PC-9 (cell line): ENCODE measurements around the gene USH2A. TPM values are rescaled to one million over a fixed set of nuclear protein-coding genes. Genes with fewer than 3 reads are reported as not detected.
"Not testable (repeated sequence)": the region's sequence is repeated elsewhere in the genome, so short reads cannot be mapped to it uniquely, and the experiment has no call there.

Experiments used
- BruUV-seq: library from RNA; stranded (reverse); fragments of 400-500 nt; replicated peaks from 2 replicates; lab custom pipeline; 2021; lab: Mats Ljungman, UMichigan
- CTCF ChIA-PET: fragments of 300-600 bp; sonication (Branson Sonifier 250); formaldehyde crosslinking; loops from one replicate; lab custom pipeline; 2022; ENCODE audit warnings: antibody characterized with exemption; lab: Charles Lee
- POLR2A ChIA-PET: fragments of 300-600 bp; sonication (Branson Sonifier 250); formaldehyde crosslinking; loops from one replicate; lab custom pipeline; 2022; ENCODE audit warnings: antibody characterized with exemption; ENCODE audit not compliant: unreplicated experiment; lab: Charles Lee
- DNase-seq, 2 experiments: peaks; one replicate each; pipeline versions ENCODE4 v3.0.0 to v3.0.0-alpha.2; 2015 to 2022; ENCODE audit warnings: mixed read lengths in 1 of 2
- H2AFZ ChIP-seq: fragments of 200-600 bp; sonication (generic); 2 replicates; pipeline ENCODE4 v1.8.1; 2017; ENCODE audit warnings: antibody characterized with exemption
- H3F3A ChIP-seq: fragments of 200-600 bp; sonication (generic); 2 replicates; pipeline ENCODE4 v1.8.1; 2017; ENCODE audit warnings: antibody characterized with exemption, mild to moderate bottlenecking, low read depth; ENCODE audit not compliant: insufficient read depth
- H3K27ac ChIP-seq: fragments of 200-600 bp; sonication (generic); 2 replicates; pipeline ENCODE4 v1.6.1; 2016; ENCODE audit warnings: mixed run types
- H3K27me3 ChIP-seq: fragments of 200-600 bp; sonication (generic); 2 replicates; pipeline ENCODE4 v1.6.1; 2016; ENCODE audit warnings: low read depth, mixed run types; ENCODE audit not compliant: insufficient read depth
- H3K36me3 ChIP-seq: fragments of 200-600 bp; sonication (generic); 2 replicates; pipeline ENCODE4 v1.6.1; 2016; ENCODE audit warnings: low read depth, mixed run types
- H3K4me1 ChIP-seq: fragments of 200-600 bp; sonication (generic); replicated peaks from 2 replicates; pipeline ENCODE4 v1.6.1; 2016; ENCODE audit warnings: mixed run types; ENCODE audit not compliant: insufficient read depth
- H3K4me2 ChIP-seq: fragments of 200-600 bp; sonication (generic); 2 replicates; pipeline ENCODE4 v1.6.1; 2017; ENCODE audit warnings: mixed run types
- H3K4me3 ChIP-seq: fragments of 200-600 bp; sonication (generic); 2 replicates; pipeline ENCODE4 v1.6.1; 2016; ENCODE audit warnings: mixed run types
- H3K79me2 ChIP-seq: fragments of 200-600 bp; sonication (generic); 2 replicates; pipeline ENCODE4 v1.6.1; 2017; ENCODE audit warnings: low read depth, mixed run types
- H3K9me2 ChIP-seq: fragments of 200-600 bp; sonication (generic); 2 replicates; pipeline ENCODE4 v1.8.1; 2017; ENCODE audit warnings: mild to moderate bottlenecking; ENCODE audit not compliant: insufficient read depth
- H3K9me3 ChIP-seq: fragments of 200-600 bp; sonication (generic); 2 replicates; pipeline ENCODE4 v1.8.1; 2016; ENCODE audit warnings: low read depth; ENCODE audit not compliant: insufficient read depth
- H4K20me1 ChIP-seq: fragments of 200-600 bp; sonication (generic); 2 replicates; pipeline ENCODE4 v1.8.1; 2017; ENCODE audit not compliant: insufficient read depth
- EZH2 ChIP-seq: fragments of 200-600 bp; sonication (generic); IDR thresholded peaks from 2 replicates; pipeline ENCODE4 v1.8.0; 2017; ENCODE audit warnings: antibody characterized with exemption, low read depth
- intact Hi-C: fragments of 100-400 bp; cut with micrococcal nuclease; formaldehyde crosslinking; loops from one replicate; pipeline ENCODE4 v1.10.0; 2022; ENCODE audit not compliant: unreplicated experiment
- total RNA-seq: library from RNA; stranded (reverse); gene quantifications from 2 replicates; pipeline ENCODE4 v1.2.3, GENCODE V29; 2021
- TF ChIP-seq, protein P1 (sequence below): fragments of 200-600 bp; sonication (generic); conservative IDR thresholded peaks from 2 replicates; pipeline ENCODE4 v1.6.1; 2017; ENCODE audit warnings: mixed run types, antibody characterized with exemption, mild to moderate bottlenecking, moderate library complexity

USH2A gene
- total RNA-seq, 1 experiment from 2014 or later, result not detected

DNA sequence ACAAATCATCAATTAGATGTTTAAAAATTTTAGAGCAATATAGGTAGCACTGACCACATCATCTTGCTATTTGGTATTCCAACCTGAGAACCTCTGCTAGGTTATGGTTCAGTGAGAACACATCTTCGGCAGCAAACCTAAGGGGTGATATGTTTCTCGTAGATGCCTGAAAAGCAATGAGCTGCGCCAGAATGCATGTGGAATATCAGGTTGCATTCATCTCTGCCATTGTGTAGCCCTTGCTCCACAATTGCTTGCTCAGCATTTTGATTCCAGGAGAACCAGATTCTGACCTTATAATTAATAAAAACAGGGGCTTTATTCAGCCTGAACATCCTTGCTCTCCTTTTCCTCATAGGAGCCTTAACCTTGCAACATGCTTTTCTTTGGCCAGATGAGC is 408.1 kb downstream of the USH2A start:
- Histone ChIP-seq H3K4me2 (no peak overlapping the region), H2AFZ (no peak overlapping the region), H3K9me2 (no peaks in the 10 kb centered on the region), H3K9me3 (no peaks in the 10 kb centered on the region), H3K27me3 (no peaks in the 10 kb centered on the region), H3F3A (no peaks in the 10 kb centered on the region), H3K27ac (no peak overlapping the region), H4K20me1 (no peaks in the 10 kb centered on the region), H3K4me3 (no peak overlapping the region), H3K36me3 (no peaks in the 10 kb centered on the region), H3K79me2 (no peaks in the 10 kb centered on the region), H3K4me1 (no peaks in the 10 kb centered on the region)
- no TSS peak for BruUV-seq
- CTCF ChIA-PET, result no interaction called here
- TF ChIP-seq, protein P1, sequence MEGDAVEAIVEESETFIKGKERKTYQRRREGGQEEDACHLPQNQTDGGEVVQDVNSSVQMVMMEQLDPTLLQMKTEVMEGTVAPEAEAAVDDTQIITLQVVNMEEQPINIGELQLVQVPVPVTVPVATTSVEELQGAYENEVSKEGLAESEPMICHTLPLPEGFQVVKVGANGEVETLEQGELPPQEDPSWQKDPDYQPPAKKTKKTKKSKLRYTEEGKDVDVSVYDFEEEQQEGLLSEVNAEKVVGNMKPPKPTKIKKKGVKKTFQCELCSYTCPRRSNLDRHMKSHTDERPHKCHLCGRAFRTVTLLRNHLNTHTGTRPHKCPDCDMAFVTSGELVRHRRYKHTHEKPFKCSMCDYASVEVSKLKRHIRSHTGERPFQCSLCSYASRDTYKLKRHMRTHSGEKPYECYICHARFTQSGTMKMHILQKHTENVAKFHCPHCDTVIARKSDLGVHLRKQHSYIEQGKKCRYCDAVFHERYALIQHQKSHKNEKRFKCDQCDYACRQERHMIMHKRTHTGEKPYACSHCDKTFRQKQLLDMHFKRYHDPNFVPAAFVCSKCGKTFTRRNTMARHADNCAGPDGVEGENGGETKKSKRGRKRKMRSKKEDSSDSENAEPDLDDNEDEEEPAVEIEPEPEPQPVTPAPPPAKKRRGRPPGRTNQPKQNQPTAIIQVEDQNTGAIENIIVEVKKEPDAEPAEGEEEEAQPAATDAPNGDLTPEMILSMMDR, result no peak
- no peak for TF ChIP-seq EZH2
- intact Hi-C loops, result no loop called here
- POLR2A ChIA-PET, result no interaction called here
- DNase-seq, result no peak

DNA sequence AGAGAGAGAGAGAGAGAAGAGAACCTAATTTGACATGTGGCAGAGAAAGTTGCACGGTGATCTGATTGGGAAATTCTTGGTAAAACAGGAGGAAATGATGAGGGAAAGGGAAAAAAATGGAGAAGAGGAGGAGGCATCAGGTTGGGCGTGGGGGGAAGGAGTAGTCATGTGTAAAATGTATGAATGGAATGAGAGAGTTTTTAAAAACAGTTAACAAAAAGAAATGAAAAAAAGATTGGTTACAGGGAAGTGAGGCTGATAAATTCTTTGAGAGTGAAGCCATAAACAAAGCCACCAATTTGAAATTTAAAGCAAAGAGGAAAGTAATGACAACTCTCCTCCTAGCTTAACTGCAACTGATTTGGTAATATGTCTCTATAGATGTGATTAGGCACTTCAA is 409.2 kb downstream of the USH2A start:
- Histone ChIP-seq H3K4me2 (no peak overlapping the region), H3K9me3 (no peaks in the 10 kb centered on the region), H3F3A (no peaks in the 10 kb centered on the region), H3K9me2 (no peaks in the 10 kb centered on the region), H3K4me3 (no peak overlapping the region), H3K4me1 (no peaks in the 10 kb centered on the region), H3K36me3 (no peaks in the 10 kb centered on the region), H3K27ac (no peak overlapping the region), H3K27me3 (no peaks in the 10 kb centered on the region), H3K79me2 (no peaks in the 10 kb centered on the region), H2AFZ (no peak overlapping the region), H4K20me1 (no peaks in the 10 kb centered on the region)
- ChIA-PET CTCF (no interaction called here), POLR2A (no interaction called here)
- DNase-seq, result no peak
- intact Hi-C loops, result no loop called here
- no peak for TF ChIP-seq EZH2
- TF ChIP-seq, protein P1, result no peak
- no TSS peak for BruUV-seq

DNA sequence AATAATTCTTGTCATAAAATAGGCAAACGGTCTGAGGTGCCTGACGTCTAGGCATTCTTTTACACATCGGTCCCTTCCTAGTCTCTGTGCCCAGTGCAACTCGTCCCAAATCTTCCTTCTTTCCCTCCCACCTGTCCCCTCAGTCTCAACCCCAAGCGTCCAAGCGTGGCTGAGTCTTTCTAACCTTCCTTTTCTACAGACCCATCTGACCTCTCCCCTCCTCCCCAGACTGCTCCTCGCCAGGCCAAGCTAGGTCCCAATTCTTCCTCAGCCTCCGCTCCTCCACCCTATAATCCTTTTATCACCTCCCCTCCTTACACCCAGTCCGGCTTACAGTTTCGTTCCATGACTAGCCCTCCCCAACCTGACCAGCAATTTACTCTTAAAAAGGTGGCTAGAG is 413.8 kb downstream of the USH2A start:
- H3K9me2 ChIP-seq, H3K79me2 ChIP-seq, H3K4me3 ChIP-seq, DNase-seq, H4K20me1 ChIP-seq, intact Hi-C loops, H3K27ac ChIP-seq, H3K27me3 ChIP-seq, CTCF ChIA-PET, H2AFZ ChIP-seq, H3K4me2 ChIP-seq, BruUV-seq, H3K4me1 ChIP-seq, H3K36me3 ChIP-seq, H3F3A ChIP-seq, H3K9me3 ChIP-seq, POLR2A ChIA-PET: not testable (repeated sequence)

DNA sequence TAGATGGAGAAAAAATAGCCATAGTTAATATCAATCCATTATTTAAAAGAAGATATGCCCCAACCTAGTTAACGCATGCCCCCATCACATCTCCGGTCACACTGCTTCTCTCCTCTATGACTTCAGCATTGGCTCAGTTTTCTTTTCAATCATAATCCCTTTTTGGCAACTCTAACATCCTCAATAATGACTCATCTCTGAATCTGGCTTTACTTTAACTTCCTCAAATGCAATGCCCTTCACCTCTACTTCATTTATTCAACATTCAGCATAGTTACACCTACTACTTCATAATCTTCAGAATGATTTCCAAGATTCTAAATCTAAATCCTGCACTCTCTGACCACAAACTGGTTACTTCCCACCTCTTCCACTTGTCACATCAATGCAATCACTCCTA is 417.3 kb downstream of the USH2A start:
- Histone ChIP-seq H4K20me1 (no peaks in the 10 kb centered on the region), H2AFZ (no peak overlapping the region), H3K4me3 (no peak overlapping the region), H3F3A (no peaks in the 10 kb centered on the region), H3K4me1 (no peaks in the 10 kb centered on the region), H3K27ac (no peak overlapping the region), H3K9me3 (no peaks in the 10 kb centered on the region), H3K36me3 (no peaks in the 10 kb centered on the region), H3K27me3 (no peaks in the 10 kb centered on the region), H3K9me2 (no peaks in the 10 kb centered on the region; the same call in 1 of the 2 replicates), H3K4me2 (no peak overlapping the region), H3K79me2 (no peaks in the 10 kb centered on the region)
- no TSS peak for BruUV-seq
- intact Hi-C loops, result no loop called here
- TF ChIP-seq, protein P1, result no peak
- TF ChIP-seq EZH2, result no peak
- POLR2A ChIA-PET, result no interaction called here
- DNase-seq, result no peak
- CTCF ChIA-PET, result no interaction called here
